K562 (cell line): ENCODE measurements around the gene LY6G6F. TPM values are rescaled to one million over a fixed set of nuclear protein-coding genes. Genes with fewer than 3 reads are reported as not detected.
A peak's percentile ranks its signal among the peaks of the same experiment; 100 is the strongest.

Experiments
- ARID2 ChIP-seq: fragments of 450-650 bp; IDR thresholded peaks from 2 replicates; pipeline ENCODE4 v1.6.1; 2017; ENCODE audit warnings: antibody characterized with exemption, mild to moderate bottlenecking
- ARNT ChIP-seq, 2 experiments: fragments of 450-650 bp; IDR thresholded peaks; 2 replicates each; pipeline ENCODE4 v1.6.1; 2016; ENCODE audit warnings: mild to moderate bottlenecking in 1 of 2
- BHLHE40 ChIP-seq: IDR thresholded peaks from 2 replicates; pipeline ENCODE4 v1.6.1; 2011; ENCODE audit warnings: low read length, improper control_type of control experiment
- CEBPB ChIP-seq: fragments of 450-650 bp; IDR thresholded peaks from 2 replicates; pipeline ENCODE4 v1.6.1; 2016; ENCODE audit warnings: missing genetic modification characterization, missing compliant biosample characterization
- CHD4 ChIP-seq: fragments of 200-600 bp; sonication (generic); IDR thresholded peaks from 3 replicates; pipeline ENCODE4 v1.6.1; 2012; ENCODE audit warnings: low read depth, mild to moderate bottlenecking, mixed read lengths, low read length, inconsistent platforms; ENCODE audit not compliant: insufficient read depth, insufficient replicate concordance, poor library complexity, severe bottlenecking
- HDAC6 ChIP-seq: IDR thresholded peaks from 2 replicates; pipeline ENCODE4 v1.6.1; 2012; ENCODE audit warnings: low read depth, mild to moderate bottlenecking, control low read depth, inconsistent platforms, low read length, moderate library complexity
- HNRNPH1 ChIP-seq: fragments of 200-400 bp; formaldehyde crosslinking; optimal IDR thresholded peaks from 2 replicates; pipeline ENCODE3; 2017; ENCODE audit warnings: low read depth, mild to moderate bottlenecking, low read length, moderate library complexity
- HOXB6 ChIP-seq: fragments of 250-450 bp; sonication (Bioruptor Pico); IDR thresholded peaks from 2 replicates; pipeline ENCODE4 v1.5.1; 2022; ENCODE audit warnings: mild to moderate bottlenecking, borderline replicate concordance
- KLF10 ChIP-seq: fragments of 250-450 bp; sonication (Bioruptor Pico); IDR thresholded peaks from 2 replicates; pipeline ENCODE4 v1.6.1; 2021; ENCODE audit warnings: matching md5 sums
- KLF16 ChIP-seq: IDR thresholded peaks from 2 replicates; pipeline ENCODE4 v1.6.1; 2016; ENCODE audit warnings: antibody characterized with exemption
- MAZ ChIP-seq, 2 experiments: fragments of 450-650 bp in 1 of 2; sonication (generic) in 1 of 2; formaldehyde crosslinking; IDR thresholded peaks in 1 of 2; conservative IDR thresholded peaks in 1 of 2; 2 replicates each; pipeline versions ENCODE4 v1.4.0 to v1.5.0; 2020; ENCODE audit warnings: mild to moderate bottlenecking in 1 of 2, missing genetic modification reagents in 1 of 2
- PCBP1 ChIP-seq: fragments of 200-400 bp; formaldehyde crosslinking; IDR thresholded peaks from 2 replicates; pipeline ENCODE4 v1.6.1; 2018; ENCODE audit warnings: mild to moderate bottlenecking, low read depth, low read length; ENCODE audit not compliant: poor library complexity, severe bottlenecking
- PRPF4 ChIP-seq: fragments of 200-400 bp; formaldehyde crosslinking; IDR thresholded peaks from one replicate; pipeline ENCODE4 v1.6.1; 2017; ENCODE audit warnings: low read length, low read depth, mild to moderate bottlenecking; ENCODE audit not compliant: insufficient read depth, poor library complexity, severe bottlenecking
- RBBP5 ChIP-seq: fragments of 200-600 bp; sonication (generic); IDR thresholded peaks from 2 replicates; pipeline ENCODE4 v1.6.1; 2012; ENCODE audit warnings: borderline replicate concordance, mild to moderate bottlenecking, low read length, control low read depth, inconsistent platforms; ENCODE audit not compliant: insufficient read depth, poor library complexity, severe bottlenecking
- SMC3 ChIP-seq: conservative IDR thresholded peaks from 2 replicates; pipeline ENCODE4 v1.6.1; 2011; ENCODE audit warnings: low read depth, low read length, improper control_type of control experiment; ENCODE audit not compliant: insufficient read depth
- STAG1 ChIP-seq: sonication (generic); formaldehyde crosslinking; IDR thresholded peaks from 2 replicates; pipeline ENCODE4 v1.5.0; 2020; ENCODE audit warnings: missing genetic modification reagents, borderline replicate concordance
- TAF1 ChIP-seq: IDR thresholded peaks from 2 replicates; pipeline ENCODE4 v1.6.1; 2011; ENCODE audit warnings: mild to moderate bottlenecking, low read length, moderate library complexity; ENCODE audit not compliant: insufficient read depth, control insufficient read depth, severe bottlenecking; ENCODE audit errors: extremely low read depth
- TGIF2 ChIP-seq: sonication (generic); formaldehyde crosslinking; IDR thresholded peaks from 2 replicates; pipeline ENCODE4 v1.8.1; 2022; ENCODE audit warnings: mild to moderate bottlenecking, missing genetic modification reagents, moderate library complexity
- TRIM28 ChIP-seq: fragments of 450-650 bp; IDR thresholded peaks from 2 replicates; pipeline ENCODE4 v1.6.1; 2017
- TSC22D4 ChIP-seq: fragments of 450-650 bp; IDR thresholded peaks from 2 replicates; pipeline ENCODE4 v1.6.1; 2016; ENCODE audit warnings: missing genetic modification characterization, missing biosample characterization, control low read depth
- XRCC5 ChIP-seq: fragments of 200-400 bp; formaldehyde crosslinking; IDR thresholded peaks from 2 replicates; pipeline ENCODE4 v1.6.1; 2017; ENCODE audit warnings: low read depth, mild to moderate bottlenecking, low read length
- polyA plus RNA-seq, 8 experiments: library from polyadenylated mRNA; depleted of rRNA in 4 of 8; stranded (reverse) in 5 of 8; unstranded in 3 of 8; fragments of >200 nt; fragmentation: Nextera tagmentation in 2 of 8; fragmentation: Illumina TruSeq in 1 of 8; extraction: Ambion mirVana in 2 of 8; extraction: Trizol in 1 of 8; gene quantifications; 2 replicates each; pipeline versions ENCODE4 v1.2.1 to v1.2.3, GENCODE V29; 2011 to 2014; ENCODE audit warnings: inconsistent platforms in 1 of 8, missing spikeins in 1 of 8
- total RNA-seq, 7 experiments: library from RNA; depleted of rRNA in 6 of 7; stranded (reverse); fragments of >200 nt in 6 of 7; fragmentation: Illumina TruSeq in 2 of 7; extraction: Trizol in 2 of 7; gene quantifications; 2 replicates each; pipeline versions ENCODE4 v1.2.1 to v1.2.3, GENCODE V29; 2011 to 2021; ENCODE audit warnings: low replicate concordance in 1 of 7
- TF ChIP-seq, protein P1 (sequence below): fragments of 250-450 bp; sonication (Bioruptor Pico); IDR thresholded peaks from 2 replicates; pipeline ENCODE4 v1.8.0; 2021; ENCODE audit warnings: moderate library complexity, mild to moderate bottlenecking, inconsistent platforms
- TF ChIP-seq, protein P2 (sequence below): sonication (generic); formaldehyde crosslinking; IDR thresholded peaks from 2 replicates; pipeline ENCODE4 v1.8.0; 2022; ENCODE audit warnings: missing genetic modification reagents, mild to moderate bottlenecking, borderline replicate concordance
- TF ChIP-seq, protein P3 (sequence below): fragments of 450-650 bp; formaldehyde crosslinking; IDR thresholded peaks from 2 replicates; pipeline ENCODE4 v1.4.0; 2020; ENCODE audit warnings: mild to moderate bottlenecking, mixed read lengths

LY6G6F gene
- total and polyA plus RNA-seq, 9 of the 15 experiments (the other 6 are each of a cell fraction or from before 2014, with no cell fraction given) = 0.14 to 0.50 (median 0.28) TPM; not detected in 2

DNA sequence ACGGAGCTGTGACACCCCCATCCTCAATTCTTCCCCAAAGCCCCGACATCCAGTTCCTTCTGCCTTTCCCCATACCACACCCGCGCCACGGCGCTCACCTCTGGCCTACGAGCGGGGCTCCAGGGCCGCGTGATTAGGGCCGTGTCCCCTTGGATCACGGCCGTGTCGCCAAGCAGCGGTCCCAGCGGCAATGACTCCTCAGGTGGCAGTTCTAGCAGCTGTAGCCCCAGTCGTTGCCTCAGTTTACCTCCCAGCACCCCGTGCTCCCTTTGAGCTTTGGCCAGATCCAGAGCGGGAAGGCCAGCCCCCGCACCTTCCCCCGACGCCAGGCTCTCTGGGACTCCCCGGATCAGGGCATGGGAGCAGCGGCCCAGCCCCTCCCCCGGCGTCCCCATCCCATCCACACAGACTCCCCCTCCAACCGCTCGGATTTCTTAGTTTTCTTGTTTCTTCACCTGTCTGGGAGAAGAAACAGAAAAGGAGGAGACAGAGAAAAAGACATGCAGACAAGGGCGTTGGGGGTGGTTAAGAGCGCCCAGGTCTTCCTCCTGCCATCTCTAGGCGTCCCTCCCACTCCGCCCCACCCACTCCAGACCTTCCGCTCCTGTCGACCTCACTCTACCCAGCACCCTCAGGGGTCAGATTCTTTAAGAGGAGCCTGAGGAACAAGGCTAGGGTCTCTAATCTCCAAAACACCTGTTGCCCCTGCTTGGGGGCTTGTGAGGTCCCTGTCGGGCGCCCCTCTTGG is 22.3 kb downstream of the LY6G6F start, which contains the start of gene DDAH2 (continued):
- TF ChIP-seq RBBP5 (no peak), KLF10 (CRISPR knock-in tag) (no peak), TGIF2 (no peak), PCBP1 (peak; percentile 95), TAF1 (peak; percentile 39), STAG1 (no peak), ARNT (IDR thresholded peaks at IDR 0.05) (no peak), HOXB6 (no peak), XRCC5 (no peak), CHD4 (peak; percentile 82), SMC3 (0 out of 2 replicates have a peak, but pooled peaks have one; percentile 7), TSC22D4 (no peak), ARID2 (no peak), MAZ (CRISPR knock-in tag; conservative IDR thresholded peaks at IDR 0.05 in 1 of 2, IDR thresholded peaks at IDR 0.05 in 1 of 2) (no peak), HNRNPH1 (no peak), HDAC6 (no peak), BHLHE40 (no peak), TRIM28 (no peak), CEBPB (tag) (no peak), PRPF4 (peak; percentile 28), KLF16 (no peak)
- TF ChIP-seq, protein P1, sequence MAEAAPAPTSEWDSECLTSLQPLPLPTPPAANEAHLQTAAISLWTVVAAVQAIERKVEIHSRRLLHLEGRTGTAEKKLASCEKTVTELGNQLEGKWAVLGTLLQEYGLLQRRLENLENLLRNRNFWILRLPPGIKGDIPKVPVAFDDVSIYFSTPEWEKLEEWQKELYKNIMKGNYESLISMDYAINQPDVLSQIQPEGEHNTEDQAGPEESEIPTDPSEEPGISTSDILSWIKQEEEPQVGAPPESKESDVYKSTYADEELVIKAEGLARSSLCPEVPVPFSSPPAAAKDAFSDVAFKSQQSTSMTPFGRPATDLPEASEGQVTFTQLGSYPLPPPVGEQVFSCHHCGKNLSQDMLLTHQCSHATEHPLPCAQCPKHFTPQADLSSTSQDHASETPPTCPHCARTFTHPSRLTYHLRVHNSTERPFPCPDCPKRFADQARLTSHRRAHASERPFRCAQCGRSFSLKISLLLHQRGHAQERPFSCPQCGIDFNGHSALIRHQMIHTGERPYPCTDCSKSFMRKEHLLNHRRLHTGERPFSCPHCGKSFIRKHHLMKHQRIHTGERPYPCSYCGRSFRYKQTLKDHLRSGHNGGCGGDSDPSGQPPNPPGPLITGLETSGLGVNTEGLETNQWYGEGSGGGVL (CRISPR knock-in tag) = no peak
- TF ChIP-seq, protein P2, sequence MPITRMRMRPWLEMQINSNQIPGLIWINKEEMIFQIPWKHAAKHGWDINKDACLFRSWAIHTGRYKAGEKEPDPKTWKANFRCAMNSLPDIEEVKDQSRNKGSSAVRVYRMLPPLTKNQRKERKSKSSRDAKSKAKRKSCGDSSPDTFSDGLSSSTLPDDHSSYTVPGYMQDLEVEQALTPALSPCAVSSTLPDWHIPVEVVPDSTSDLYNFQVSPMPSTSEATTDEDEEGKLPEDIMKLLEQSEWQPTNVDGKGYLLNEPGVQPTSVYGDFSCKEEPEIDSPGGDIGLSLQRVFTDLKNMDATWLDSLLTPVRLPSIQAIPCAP (CRISPR knock-in tag) = peak; percentile 28; the same call in 1 of the 2 replicates
- TF ChIP-seq, protein P3, sequence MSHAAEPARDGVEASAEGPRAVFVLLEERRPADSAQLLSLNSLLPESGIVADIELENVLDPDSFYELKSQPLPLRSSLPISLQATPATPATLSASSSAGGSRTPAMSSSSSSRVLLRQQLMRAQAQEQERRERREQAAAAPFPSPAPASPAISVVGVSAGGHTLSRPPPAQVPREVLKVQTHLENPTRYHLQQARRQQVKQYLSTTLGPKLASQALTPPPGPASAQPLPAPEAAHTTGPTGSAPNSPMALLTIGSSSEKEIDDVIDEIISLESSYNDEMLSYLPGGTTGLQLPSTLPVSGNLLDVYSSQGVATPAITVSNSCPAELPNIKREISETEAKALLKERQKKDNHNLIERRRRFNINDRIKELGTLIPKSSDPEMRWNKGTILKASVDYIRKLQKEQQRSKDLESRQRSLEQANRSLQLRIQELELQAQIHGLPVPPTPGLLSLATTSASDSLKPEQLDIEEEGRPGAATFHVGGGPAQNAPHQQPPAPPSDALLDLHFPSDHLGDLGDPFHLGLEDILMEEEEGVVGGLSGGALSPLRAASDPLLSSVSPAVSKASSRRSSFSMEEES (CRISPR knock-in tag) = no peak
